ENCODE results near the gene SCN10A. TPM values are rescaled to one million over a fixed set of nuclear protein-coding genes. Genes with fewer than 3 reads are reported as not detected.

The SCN10A gene
- total and polyA plus RNA-seq, 2 of the 13 experiments (the other 11 are each of a cell fraction or from before 2014, with no cell fraction given) = not detected

DNA sequence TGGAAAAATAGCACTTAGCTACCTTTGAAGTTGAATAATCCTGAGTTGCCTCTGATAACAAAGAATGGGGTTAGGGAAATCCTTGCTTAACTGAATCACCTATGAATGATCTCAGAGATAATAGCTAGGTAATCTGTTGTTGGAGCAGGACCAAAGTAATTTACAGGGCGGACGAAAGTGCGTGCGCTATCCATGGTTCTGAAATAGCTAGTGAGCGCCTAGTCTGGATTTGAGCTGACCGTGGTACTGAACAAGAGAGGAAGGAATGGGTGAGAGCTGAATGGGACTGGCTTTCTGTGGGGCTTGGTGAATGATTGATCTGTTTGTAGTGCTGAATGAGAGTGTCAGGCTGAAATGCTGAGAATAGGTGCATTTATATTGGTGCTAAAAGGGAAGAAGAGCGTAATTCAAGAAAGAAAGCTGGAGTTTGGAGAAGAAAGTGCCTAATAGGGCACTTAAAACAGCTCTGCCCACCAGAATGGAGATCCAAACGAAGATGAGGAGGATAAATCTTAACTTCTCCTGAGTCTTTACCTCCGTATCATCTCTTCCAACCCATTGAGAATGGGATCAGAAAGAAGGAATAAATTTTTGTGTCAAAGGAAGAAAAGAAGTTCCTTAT, 10.1 kb downstream of the SCN10A start (continued):
- TF ChIP-seq, protein P1, sequence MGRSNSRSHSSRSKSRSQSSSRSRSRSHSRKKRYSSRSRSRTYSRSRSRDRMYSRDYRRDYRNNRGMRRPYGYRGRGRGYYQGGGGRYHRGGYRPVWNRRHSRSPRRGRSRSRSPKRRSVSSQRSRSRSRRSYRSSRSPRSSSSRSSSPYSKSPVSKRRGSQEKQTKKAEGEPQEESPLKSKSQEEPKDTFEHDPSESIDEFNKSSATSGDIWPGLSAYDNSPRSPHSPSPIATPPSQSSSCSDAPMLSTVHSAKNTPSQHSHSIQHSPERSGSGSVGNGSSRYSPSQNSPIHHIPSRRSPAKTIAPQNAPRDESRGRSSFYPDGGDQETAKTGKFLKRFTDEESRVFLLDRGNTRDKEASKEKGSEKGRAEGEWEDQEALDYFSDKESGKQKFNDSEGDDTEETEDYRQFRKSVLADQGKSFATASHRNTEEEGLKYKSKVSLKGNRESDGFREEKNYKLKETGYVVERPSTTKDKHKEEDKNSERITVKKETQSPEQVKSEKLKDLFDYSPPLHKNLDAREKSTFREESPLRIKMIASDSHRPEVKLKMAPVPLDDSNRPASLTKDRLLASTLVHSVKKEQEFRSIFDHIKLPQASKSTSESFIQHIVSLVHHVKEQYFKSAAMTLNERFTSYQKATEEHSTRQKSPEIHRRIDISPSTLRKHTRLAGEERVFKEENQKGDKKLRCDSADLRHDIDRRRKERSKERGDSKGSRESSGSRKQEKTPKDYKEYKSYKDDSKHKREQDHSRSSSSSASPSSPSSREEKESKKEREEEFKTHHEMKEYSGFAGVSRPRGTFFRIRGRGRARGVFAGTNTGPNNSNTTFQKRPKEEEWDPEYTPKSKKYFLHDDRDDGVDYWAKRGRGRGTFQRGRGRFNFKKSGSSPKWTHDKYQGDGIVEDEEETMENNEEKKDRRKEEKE (IDR thresholded peaks at IDR 0.05) = no peak
- TF ChIP-seq SOX5 (CRISPR knock-in tag; IDR thresholded peaks at IDR 0.05; ENCODE audit: borderline replicate concordance) (peak; percentile 85), JDP2 (CRISPR knock-in tag; IDR thresholded peaks at IDR 0.05; ENCODE audit: borderline replicate concordance) (peak; percentile 97), ZSCAN21 (CRISPR knock-in tag; IDR thresholded peaks at IDR 0.05; ENCODE audit: borderline replicate concordance) (peak; percentile 99), ZNF235 (CRISPR knock-in tag; IDR thresholded peaks at IDR 0.05; ENCODE audit: borderline replicate concordance) (peak; percentile 97; the same call in 1 of the 2 replicates), ZNF713 (CRISPR knock-in tag; IDR thresholded peaks at IDR 0.05) (no peak), ZNF562 (CRISPR knock-in tag; IDR thresholded peaks at IDR 0.05; ENCODE audit: borderline replicate concordance) (peak; percentile 78; the same call in 1 of the 2 replicates), KAT7 (CRISPR knock-in tag; IDR thresholded peaks at IDR 0.05; ENCODE audit: borderline replicate concordance) (peak; percentile 88; the same call in 1 of the 2 replicates), FOXP1 (IDR thresholded peaks at IDR 0.05) (no peak), FOXP1 (CRISPR knock-in tag; IDR thresholded peaks at IDR 0.05) (peak; percentile 52; the same call in 1 of the 2 replicates), RARA (CRISPR knock-in tag; IDR thresholded peaks at IDR 0.05) (peak; percentile 92), ZNF224 (CRISPR knock-in tag; IDR thresholded peaks at IDR 0.05) (no peak), SNRNP70 (IDR thresholded peaks at IDR 0.05; ENCODE audit: low read depth, low read length) (no peak), ZNF432 (CRISPR knock-in tag; IDR thresholded peaks at IDR 0.05; ENCODE audit: borderline replicate concordance) (peak; percentile 94), ZNF10 (CRISPR knock-in tag; IDR thresholded peaks at IDR 0.05; ENCODE audit: borderline replicate concordance, low read depth) (no peak), HOXA9 (CRISPR knock-in tag; IDR thresholded peaks at IDR 0.05; ENCODE audit: borderline replicate concordance) (peak; percentile 99), MTF2 (CRISPR knock-in tag; IDR thresholded peaks at IDR 0.05; ENCODE audit: borderline replicate concordance) (no peak), PHF8 (CRISPR knock-in tag; IDR thresholded peaks at IDR 0.05) (peak; percentile 46; the same call in 1 of the 2 replicates), NFE2L1 (CRISPR knock-in tag; IDR thresholded peaks at IDR 0.05; ENCODE audit: borderline replicate concordance) (no peak)
- TF ChIP-seq, protein P2, sequence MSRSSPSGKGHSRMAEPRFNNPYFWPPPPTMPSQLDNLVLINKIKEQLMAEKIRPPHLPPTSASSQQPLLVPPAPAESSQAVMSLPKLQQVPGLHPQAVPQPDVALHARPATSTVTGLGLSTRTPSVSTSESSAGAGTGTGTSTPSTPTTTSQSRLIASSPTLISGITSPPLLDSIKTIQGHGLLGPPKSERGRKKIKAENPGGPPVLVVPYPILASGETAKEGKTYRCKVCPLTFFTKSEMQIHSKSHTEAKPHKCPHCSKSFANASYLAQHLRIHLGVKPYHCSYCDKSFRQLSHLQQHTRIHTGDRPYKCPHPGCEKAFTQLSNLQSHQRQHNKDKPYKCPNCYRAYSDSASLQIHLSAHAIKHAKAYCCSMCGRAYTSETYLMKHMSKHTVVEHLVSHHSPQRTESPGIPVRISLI (CRISPR knock-in tag; IDR thresholded peaks at IDR 0.05; ENCODE audit: borderline replicate concordance) = peak; percentile 17; the same call in 1 of the 2 replicates
- TF ChIP-seq, protein P3, sequence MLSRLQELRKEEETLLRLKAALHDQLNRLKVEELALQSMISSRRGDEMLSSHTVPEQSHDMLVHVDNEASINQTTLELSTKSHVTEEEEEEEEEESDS (CRISPR knock-in tag; IDR thresholded peaks at IDR 0.05; ENCODE audit: borderline replicate concordance) = peak; percentile 97; the same call in 1 of the 2 replicates
- TF ChIP-seq, protein P4, sequence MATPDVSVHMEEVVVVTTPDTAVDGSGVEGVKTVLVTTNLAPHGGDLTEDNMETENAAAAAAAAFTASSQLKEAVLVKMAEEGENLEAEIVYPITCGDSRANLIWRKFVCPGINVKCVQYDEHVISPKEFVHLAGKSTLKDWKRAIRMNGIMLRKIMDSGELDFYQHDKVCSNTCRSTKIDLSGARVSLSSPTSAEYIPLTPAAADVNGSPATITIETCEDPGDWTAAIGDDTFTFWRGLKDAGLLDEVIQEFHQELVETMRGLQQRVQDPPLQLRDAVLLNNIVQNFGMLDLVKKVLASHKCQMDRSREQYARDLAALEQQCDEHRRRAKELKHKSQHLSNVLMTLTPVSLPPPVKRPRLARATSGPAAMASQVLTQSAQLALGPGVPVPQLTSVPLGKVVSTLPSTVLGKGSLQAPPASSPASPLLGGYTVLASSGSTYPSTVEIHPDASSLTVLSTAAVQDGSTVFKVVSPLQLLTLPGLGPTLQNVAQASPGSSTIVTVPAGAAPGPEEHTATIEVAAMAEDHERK (CRISPR knock-in tag; IDR thresholded peaks at IDR 0.05; ENCODE audit: low read depth) = no peak; the same call in 1 of the 2 replicates
- TF ChIP-seq, protein P5, sequence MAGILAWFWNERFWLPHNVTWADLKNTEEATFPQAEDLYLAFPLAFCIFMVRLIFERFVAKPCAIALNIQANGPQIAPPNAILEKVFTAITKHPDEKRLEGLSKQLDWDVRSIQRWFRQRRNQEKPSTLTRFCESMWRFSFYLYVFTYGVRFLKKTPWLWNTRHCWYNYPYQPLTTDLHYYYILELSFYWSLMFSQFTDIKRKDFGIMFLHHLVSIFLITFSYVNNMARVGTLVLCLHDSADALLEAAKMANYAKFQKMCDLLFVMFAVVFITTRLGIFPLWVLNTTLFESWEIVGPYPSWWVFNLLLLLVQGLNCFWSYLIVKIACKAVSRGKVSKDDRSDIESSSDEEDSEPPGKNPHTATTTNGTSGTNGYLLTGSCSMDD (CRISPR knock-in tag; IDR thresholded peaks at IDR 0.05) = no peak
- TF ChIP-seq, protein P6, sequence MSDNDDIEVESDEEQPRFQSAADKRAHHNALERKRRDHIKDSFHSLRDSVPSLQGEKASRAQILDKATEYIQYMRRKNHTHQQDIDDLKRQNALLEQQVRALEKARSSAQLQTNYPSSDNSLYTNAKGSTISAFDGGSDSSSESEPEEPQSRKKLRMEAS (IDR thresholded peaks at IDR 0.05) = no peak

Measured in HepG2 (cell line).